HEK293 (cell line): ENCODE measurements around the gene KRTAP21-2.
"Not testable (repeated sequence)": the region's sequence is repeated elsewhere in the genome, so short reads cannot be mapped to it uniquely, and the experiment has no call there.

ENCODE experiments used
- CTCF ChIA-PET: fragments of 350-600 bp; formaldehyde crosslinking; extraction: SDS; loops from one replicate; lab custom pipeline; 2021; ENCODE audit warnings: antibody characterized with exemption; lab: Yijun Ruan, JAX
- POLR2A ChIA-PET: fragments of 300-600 bp; formaldehyde crosslinking; extraction: SDS; loops from one replicate; lab custom pipeline; 2020; ENCODE audit warnings: antibody characterized with exemption, inconsistent platforms; lab: Yijun Ruan, JAX
- H3K27ac ChIP-seq: fragments of 200-500 bp; sonication (Bioruptor generic); 2 replicates; pipeline ENCODE4 v1.5.1; 2014; ENCODE audit warnings: low read depth, low read length, control low read depth, inconsistent platforms; ENCODE audit errors: extremely low read depth
- H3K36me3 ChIP-seq, 2 experiments: fragments of 200-500 bp in 1 of 2; sonication (Bioruptor generic) in 1 of 2; 1 replicate in 1 of 2; 2 replicates in 1 of 2; pipeline ENCODE4 v1.5.1; 2014 to 2017; ENCODE audit warnings: inconsistent platforms in 2 of 2, low read length in 2 of 2; ENCODE audit not compliant: control insufficient read depth in 2 of 2, insufficient read depth in 1 of 2
- H3K4me1 ChIP-seq: fragments of 200-500 bp; sonication (Bioruptor generic); 2 replicates; pipeline ENCODE4 v1.5.1; 2014; ENCODE audit warnings: mild to moderate bottlenecking, low read length, inconsistent platforms; ENCODE audit not compliant: control insufficient read depth, insufficient read depth
- H3K4me3 ChIP-seq: 2 replicates; pipeline ENCODE4 v1.5.1; 2011; ENCODE audit warnings: low read depth, mild to moderate bottlenecking, control low read depth, low read length, moderate library complexity
- H3K9me3 ChIP-seq: fragments of 200-500 bp; sonication (Bioruptor generic); 2 replicates; pipeline ENCODE4 v1.5.1; 2014; ENCODE audit warnings: low read depth, low read length, inconsistent platforms; ENCODE audit not compliant: control insufficient read depth, insufficient read depth
- GLIS2 ChIP-seq: fragments of 450-650 bp; formaldehyde crosslinking; IDR thresholded peaks from 2 replicates; pipeline ENCODE4 v1.5.1; 2016; ENCODE audit warnings: missing biosample characterization, missing genetic modification characterization
- KLF1 ChIP-seq: fragments of 450-650 bp; formaldehyde crosslinking; IDR thresholded peaks from 2 replicates; pipeline ENCODE4 v1.5.1; 2016; ENCODE audit warnings: missing biosample characterization, missing genetic modification characterization
- PRDM1 ChIP-seq: fragments of 450-650 bp; formaldehyde crosslinking; IDR thresholded peaks from 2 replicates; pipeline ENCODE4; 2016; ENCODE audit warnings: missing biosample characterization, missing genetic modification characterization
- RBAK ChIP-seq: fragments of 450-650 bp; formaldehyde crosslinking; IDR thresholded peaks from 2 replicates; pipeline ENCODE4 v1.5.1; 2016; ENCODE audit warnings: missing biosample characterization, missing genetic modification characterization
- TRIM28 ChIP-seq: IDR thresholded peaks from 2 replicates; pipeline ENCODE4 v1.6.1; 2011; ENCODE audit warnings: low read length, control low read depth, borderline replicate concordance
- ZBTB48 ChIP-seq: fragments of 450-650 bp; formaldehyde crosslinking; IDR thresholded peaks from 2 replicates; pipeline ENCODE4 v1.5.1; 2016; ENCODE audit warnings: missing biosample characterization, missing genetic modification characterization
- ZNF23 ChIP-seq: fragments of 450-650 bp; formaldehyde crosslinking; IDR thresholded peaks from 2 replicates; pipeline ENCODE4 v1.5.1; 2016; ENCODE audit warnings: missing biosample characterization, missing genetic modification characterization, borderline replicate concordance
- ZNF239 ChIP-seq: fragments of 450-650 bp; formaldehyde crosslinking; IDR thresholded peaks from 2 replicates; pipeline ENCODE4 v1.5.1; 2016; ENCODE audit warnings: missing biosample characterization, missing genetic modification characterization
- ZNF341 ChIP-seq: fragments of 450-650 bp; formaldehyde crosslinking; IDR thresholded peaks from 2 replicates; pipeline ENCODE4; 2016; ENCODE audit warnings: low read depth, missing biosample characterization, missing genetic modification characterization
- ZNF501 ChIP-seq: fragments of 450-650 bp; formaldehyde crosslinking; IDR thresholded peaks from 2 replicates; pipeline ENCODE4 v1.5.1; 2016; ENCODE audit warnings: missing biosample characterization, missing genetic modification characterization
- ZNF560 ChIP-seq: fragments of 450-650 bp; formaldehyde crosslinking; IDR thresholded peaks from 2 replicates; pipeline ENCODE4 v1.5.1; 2017; ENCODE audit warnings: missing biosample characterization, missing genetic modification characterization, borderline replicate concordance
- ZNF596 ChIP-seq: fragments of 450-650 bp; IDR thresholded peaks from 2 replicates; pipeline ENCODE4 v1.5.0; 2018; ENCODE audit warnings: missing biosample characterization, mild to moderate bottlenecking, missing genetic modification characterization, moderate library complexity
- ZNF610 ChIP-seq: fragments of 450-650 bp; formaldehyde crosslinking; IDR thresholded peaks from 2 replicates; pipeline ENCODE4 v1.5.1; 2016; ENCODE audit warnings: missing biosample characterization, missing genetic modification characterization, borderline replicate concordance
- ZNF654 ChIP-seq: fragments of 450-650 bp; formaldehyde crosslinking; IDR thresholded peaks from 2 replicates; pipeline ENCODE4 v1.5.1; 2016; ENCODE audit warnings: low read depth, missing biosample characterization, missing genetic modification characterization
- ZSCAN30 ChIP-seq: fragments of 450-650 bp; IDR thresholded peaks from 2 replicates; pipeline ENCODE4 v1.5.1; 2018; ENCODE audit warnings: missing biosample characterization, mild to moderate bottlenecking, missing genetic modification characterization, moderate library complexity
- TF ChIP-seq, protein P1 (sequence below): fragments of 450-650 bp; formaldehyde crosslinking; IDR thresholded peaks from 2 replicates; pipeline ENCODE4 v1.5.1; 2016; ENCODE audit warnings: missing biosample characterization, missing genetic modification characterization, borderline replicate concordance
- TF ChIP-seq, protein P2 (sequence below): fragments of 450-650 bp; formaldehyde crosslinking; IDR thresholded peaks from 2 replicates; pipeline ENCODE4 v1.5.1; 2017; ENCODE audit warnings: missing biosample characterization, missing genetic modification characterization
- TF ChIP-seq, protein P3 (sequence below): fragments of 450-650 bp; formaldehyde crosslinking; IDR thresholded peaks from 2 replicates; pipeline ENCODE4 v1.5.1; 2016; ENCODE audit warnings: missing biosample characterization, missing genetic modification characterization
- TF ChIP-seq, protein P4 (sequence below): fragments of 450-650 bp; formaldehyde crosslinking; IDR thresholded peaks from 2 replicates; pipeline ENCODE4 v1.5.1; 2016; ENCODE audit warnings: missing biosample characterization, missing genetic modification characterization

Gene KRTAP21-2

DNA sequence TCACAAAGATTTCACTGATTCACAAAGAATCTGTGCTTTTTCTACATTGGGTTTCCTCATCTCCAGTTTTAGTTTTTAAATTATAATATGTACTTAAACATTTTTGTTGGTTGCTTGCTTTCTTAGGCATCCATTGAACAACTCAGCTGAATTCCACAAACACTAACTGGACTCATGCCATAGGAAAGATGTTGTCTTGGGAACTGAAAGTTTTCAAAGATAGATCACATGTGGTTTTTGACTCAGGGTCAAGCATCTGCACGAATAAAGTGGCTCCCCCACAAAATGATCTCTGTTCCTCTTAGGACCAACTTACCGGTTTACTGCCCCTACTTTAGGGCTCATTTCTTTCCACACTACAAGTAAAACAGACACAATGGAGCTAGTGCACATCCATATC lies 11.2 kb upstream of the KRTAP21-2 start:
- CTCF ChIA-PET: no interaction called here
- Histone ChIP-seq H3K27ac (no peak overlapping the region), H3K4me1 (no peaks in the 10 kb centered on the region), H3K9me3 (no peaks in the 10 kb centered on the region), H3K4me3 (no peak overlapping the region), H3K36me3 (no peaks in the 10 kb centered on the region)
- TF ChIP-seq TRIM28: no peak
- TF ChIP-seq KLF1: no peak
- TF ChIP-seq PRDM1 (tag by site-specific recombination): no peak
- TF ChIP-seq, protein P1, sequence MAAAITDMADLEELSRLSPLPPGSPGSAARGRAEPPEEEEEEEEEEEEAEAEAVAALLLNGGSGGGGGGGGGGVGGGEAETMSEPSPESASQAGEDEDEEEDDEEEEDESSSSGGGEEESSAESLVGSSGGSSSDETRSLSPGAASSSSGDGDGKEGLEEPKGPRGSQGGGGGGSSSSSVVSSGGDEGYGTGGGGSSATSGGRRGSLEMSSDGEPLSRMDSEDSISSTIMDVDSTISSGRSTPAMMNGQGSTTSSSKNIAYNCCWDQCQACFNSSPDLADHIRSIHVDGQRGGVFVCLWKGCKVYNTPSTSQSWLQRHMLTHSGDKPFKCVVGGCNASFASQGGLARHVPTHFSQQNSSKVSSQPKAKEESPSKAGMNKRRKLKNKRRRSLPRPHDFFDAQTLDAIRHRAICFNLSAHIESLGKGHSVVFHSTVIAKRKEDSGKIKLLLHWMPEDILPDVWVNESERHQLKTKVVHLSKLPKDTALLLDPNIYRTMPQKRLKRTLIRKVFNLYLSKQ: no peak
- TF ChIP-seq, protein P2, sequence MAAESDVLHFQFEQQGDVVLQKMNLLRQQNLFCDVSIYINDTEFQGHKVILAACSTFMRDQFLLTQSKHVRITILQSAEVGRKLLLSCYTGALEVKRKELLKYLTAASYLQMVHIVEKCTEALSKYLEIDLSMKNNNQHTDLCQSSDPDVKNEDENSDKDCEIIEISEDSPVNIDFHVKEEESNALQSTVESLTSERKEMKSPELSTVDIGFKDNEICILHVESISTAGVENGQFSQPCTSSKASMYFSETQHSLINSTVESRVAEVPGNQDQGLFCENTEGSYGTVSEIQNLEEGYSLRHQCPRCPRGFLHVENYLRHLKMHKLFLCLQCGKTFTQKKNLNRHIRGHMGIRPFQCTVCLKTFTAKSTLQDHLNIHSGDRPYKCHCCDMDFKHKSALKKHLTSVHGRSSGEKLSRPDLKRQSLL: no peak
- TF ChIP-seq ZBTB48 (tag by site-specific recombination): no peak
- TF ChIP-seq, protein P3, sequence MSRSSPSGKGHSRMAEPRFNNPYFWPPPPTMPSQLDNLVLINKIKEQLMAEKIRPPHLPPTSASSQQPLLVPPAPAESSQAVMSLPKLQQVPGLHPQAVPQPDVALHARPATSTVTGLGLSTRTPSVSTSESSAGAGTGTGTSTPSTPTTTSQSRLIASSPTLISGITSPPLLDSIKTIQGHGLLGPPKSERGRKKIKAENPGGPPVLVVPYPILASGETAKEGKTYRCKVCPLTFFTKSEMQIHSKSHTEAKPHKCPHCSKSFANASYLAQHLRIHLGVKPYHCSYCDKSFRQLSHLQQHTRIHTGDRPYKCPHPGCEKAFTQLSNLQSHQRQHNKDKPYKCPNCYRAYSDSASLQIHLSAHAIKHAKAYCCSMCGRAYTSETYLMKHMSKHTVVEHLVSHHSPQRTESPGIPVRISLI (tag by site-specific recombination): no peak
- TF ChIP-seq ZNF341: no peak
- POLR2A ChIA-PET: no interaction called here

DNA sequence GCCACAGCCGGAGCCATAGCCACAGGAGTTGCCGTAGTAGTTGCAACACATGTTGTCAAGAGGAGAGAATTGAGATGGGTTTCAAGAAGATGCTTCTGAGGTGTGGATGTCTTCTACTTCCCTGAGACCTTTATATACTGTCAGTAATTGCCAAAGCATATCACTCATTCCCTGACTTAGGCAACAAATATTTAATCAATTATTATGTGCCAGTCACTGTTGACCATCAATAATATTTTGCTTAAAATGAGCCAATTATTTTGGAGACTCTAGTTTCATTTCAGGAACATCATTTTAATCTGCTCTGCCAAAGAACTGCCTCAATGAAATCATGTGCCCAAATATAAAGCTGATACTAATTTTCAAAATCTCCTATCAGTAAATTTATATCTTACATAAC lies 8.3 kb upstream of the KRTAP21-2 start, which contains the start of gene KRTAP21-1:
Gene KRTAP21-1 (minus strand): TSS at position 101 of the 400 bp plus-strand sequence. CDS start 50 bp downstream, at position 51.
- CTCF ChIA-PET, H3K36me3 ChIP-seq, H3K4me1 ChIP-seq, POLR2A ChIA-PET, H3K27ac ChIP-seq, H3K9me3 ChIP-seq, H3K4me3 ChIP-seq: not testable (repeated sequence)

DNA sequence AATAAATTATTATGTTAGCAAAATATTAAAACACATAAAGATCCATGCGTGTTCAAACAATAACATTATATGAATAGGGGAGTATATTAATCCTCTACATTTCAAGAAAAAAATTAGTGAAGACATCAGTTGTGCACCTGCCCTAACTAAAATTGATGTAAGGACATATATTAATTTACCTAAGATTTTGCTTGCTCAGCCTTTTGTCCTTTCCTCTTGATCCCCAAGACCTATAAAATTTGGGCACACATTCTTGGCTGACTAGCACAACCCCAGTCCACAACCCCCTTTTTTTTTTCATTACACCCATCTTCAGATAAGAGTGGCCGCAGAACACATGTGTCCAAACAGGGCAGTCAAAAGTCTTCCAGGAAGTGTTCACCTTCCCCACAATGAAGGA lies 6.6 kb downstream of the KRTAP21-2 start:
- no peaks in the 10 kb centered on the region for H3K36me3 ChIP-seq
- no peak overlapping the region for H3K4me3 ChIP-seq
- POLR2A ChIA-PET: no interaction called here
- TF ChIP-seq ZBTB48 (tag by site-specific recombination) (no peak), ZNF501 (no peak)
- no peak overlapping the region for H3K27ac ChIP-seq
- no peaks in the 10 kb centered on the region for H3K9me3 ChIP-seq
- CTCF ChIA-PET: interaction anchor here (0.6 kb wide), 1 partner anchor 29 kb away, joined by 4 read pairs; no protein-coding TSS in a partner anchor
- H3K4me1 ChIP-seq: no peaks in the 10 kb centered on the region

DNA sequence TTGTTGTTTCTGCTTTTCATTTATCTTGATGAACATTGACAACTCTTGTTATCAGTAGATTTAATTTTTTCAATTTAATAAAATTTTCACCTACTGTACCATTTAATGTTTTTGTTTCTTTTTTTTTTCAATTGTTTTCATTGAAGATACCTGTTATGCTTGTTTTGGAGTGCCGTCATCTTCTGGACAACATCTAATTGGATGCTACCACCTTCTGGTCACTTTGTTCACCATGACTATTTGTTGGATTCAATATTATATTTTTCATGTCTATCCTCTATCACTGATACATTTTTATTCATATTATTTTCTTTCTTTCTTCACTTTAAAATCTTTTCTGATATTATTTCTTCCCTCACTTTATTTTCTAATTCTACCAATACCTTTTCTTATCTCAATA lies 14.0 kb downstream of the KRTAP21-2 start:
- ChIA-PET CTCF (no interaction called here), POLR2A (no interaction called here)
- H3K36me3 ChIP-seq: no peaks in the 10 kb centered on the region
- TF ChIP-seq ZNF596 (tag by site-specific recombination): no peak
- TF ChIP-seq ZNF654 (tag by site-specific recombination): 0 out of 2 replicates have a peak, but pooled peaks have one; percentile 4
- no peak overlapping the region for H3K27ac ChIP-seq
- H3K4me1 ChIP-seq: no peaks in the 10 kb centered on the region
- H3K4me3 ChIP-seq: no peak overlapping the region
- H3K9me3 ChIP-seq: no peaks in the 10 kb centered on the region

DNA sequence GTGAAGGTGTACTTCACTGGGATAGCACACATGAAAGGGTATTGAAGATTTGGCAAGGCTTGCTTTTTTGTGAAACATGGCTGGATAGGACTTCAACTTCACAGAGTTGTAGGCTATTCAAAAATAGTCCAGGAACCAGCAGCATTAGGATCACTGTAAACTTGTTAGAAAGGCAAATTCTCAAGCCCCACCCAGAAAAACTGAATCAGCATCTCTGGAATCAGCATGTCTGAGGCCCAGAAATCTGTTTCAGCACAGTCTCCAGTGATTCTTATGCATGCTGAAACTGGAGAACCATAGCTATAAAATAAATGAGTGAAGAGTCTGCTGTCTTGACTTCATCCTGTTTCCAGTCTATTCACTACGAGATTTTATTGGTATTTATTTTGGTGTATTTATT lies 20.3 kb downstream of the KRTAP21-2 start:
- POLR2A ChIA-PET: no interaction called here
- TF ChIP-seq, protein P3 (tag by site-specific recombination): no peak
- no peak for TF ChIP-seq ZSCAN30
- TF ChIP-seq, protein P4, sequence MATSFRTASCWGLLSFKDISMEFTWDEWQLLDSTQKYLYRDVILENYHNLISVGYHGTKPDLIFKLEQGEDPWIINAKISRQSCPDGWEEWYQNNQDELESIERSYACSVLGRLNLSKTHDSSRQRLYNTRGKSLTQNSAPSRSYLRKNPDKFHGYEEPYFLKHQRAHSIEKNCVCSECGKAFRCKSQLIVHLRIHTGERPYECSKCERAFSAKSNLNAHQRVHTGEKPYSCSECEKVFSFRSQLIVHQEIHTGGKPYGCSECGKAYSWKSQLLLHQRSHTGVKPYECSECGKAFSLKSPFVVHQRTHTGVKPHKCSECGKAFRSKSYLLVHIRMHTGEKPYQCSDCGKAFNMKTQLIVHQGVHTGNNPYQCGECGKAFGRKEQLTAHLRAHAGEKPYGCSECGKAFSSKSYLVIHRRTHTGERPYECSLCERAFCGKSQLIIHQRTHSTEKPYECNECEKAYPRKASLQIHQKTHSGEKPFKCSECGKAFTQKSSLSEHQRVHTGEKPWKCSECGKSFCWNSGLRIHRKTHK (tag by site-specific recombination): no peak
- TF ChIP-seq ZNF23 (tag by site-specific recombination): no peak
- no peak for TF ChIP-seq ZNF560 (tag by site-specific recombination)
- no peak for TF ChIP-seq GLIS2 (tag by site-specific recombination)
- TF ChIP-seq ZNF239 (tag by site-specific recombination): no peak
- no peak for TF ChIP-seq RBAK (tag by site-specific recombination)
- no peak for TF ChIP-seq ZNF610 (tag by site-specific recombination)

More for the DNA sequence above, 20.3 kb downstream of the KRTAP21-2 start:
- Histone ChIP-seq H3K4me3 (no peak overlapping the region), H3K27ac (no peak overlapping the region), H3K36me3 (no peaks in the 10 kb centered on the region), H3K4me1 (no peaks in the 10 kb centered on the region), H3K9me3 (no peaks in the 10 kb centered on the region)
- CTCF ChIA-PET: interaction anchor here (0.7 kb wide), 1 partner anchor 453 kb away, joined by 4 read pairs; no protein-coding TSS in a partner anchor
